NCI-H226 (cell line): ENCODE data around the gene MARCHF9.

Experiments used
- DNase-seq: peaks from one replicate; pipeline ENCODE4 v3.0.0-alpha.2; 2015

The MARCHF9 gene

DNA sequence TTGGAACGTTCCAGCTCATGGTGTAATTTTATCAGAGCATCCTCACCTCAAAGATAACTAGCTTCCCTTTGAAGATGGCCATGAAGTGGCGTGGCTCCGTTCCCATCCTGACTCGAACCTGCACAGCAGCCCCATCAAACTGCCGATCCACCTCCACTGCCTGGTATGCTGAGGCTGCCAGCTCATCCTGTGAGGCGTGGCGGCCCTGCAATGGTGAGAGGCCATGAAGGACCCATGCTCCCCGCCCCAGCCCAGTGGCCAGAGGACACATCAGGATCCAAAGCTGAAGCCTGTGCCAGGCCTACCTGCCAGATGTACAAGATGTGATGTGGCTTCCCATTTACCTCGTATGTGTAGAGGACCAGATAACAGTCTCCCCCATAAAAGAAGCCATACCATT, 52.4 kb downstream of the MARCHF9 start:
- no peak for DNase-seq

DNA sequence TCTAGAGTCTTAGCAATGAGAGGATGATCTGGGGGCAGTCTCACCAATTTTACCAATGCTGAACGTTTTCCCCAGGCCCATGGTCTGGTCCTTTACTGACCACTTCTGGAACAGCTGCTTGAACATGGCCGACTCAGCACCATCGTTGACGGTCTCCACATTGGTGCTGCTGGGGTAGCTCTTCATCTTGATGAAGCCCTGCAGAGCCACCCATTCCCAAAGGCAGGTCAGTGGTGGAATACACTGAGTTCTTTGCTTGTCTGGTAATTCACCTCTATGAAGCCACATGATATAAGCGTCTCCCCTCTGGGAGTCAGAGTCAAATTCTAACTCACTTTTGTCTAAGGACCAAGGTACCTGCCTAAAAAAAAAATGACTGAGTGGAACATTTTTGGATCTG, 53.4 kb downstream of the MARCHF9 start:
- no peak for DNase-seq

DNA sequence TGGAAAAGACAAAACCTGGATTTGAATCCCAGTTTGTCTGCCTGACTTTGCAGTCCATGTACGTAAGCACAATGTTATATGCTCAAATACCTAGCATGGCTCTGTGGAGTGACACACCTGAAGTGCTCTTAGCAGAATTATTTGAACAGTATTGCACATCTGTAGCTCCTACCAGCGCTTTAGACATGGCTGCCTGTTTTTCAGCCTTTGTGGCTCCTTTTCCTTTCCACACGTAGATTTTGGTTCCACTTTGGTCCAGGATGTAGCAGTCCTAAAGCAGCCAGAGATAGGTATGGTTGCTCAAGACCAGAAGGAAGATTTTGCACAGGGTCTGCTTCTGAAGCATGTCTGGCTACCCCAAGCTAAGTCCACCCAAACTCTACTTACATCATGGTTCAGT, 54.5 kb downstream of the MARCHF9 start:
- DNase-seq: no peak
